ENCODE data around the gene CNST. TPM values are rescaled to one million over a fixed set of nuclear protein-coding genes. Genes with fewer than 3 reads are reported as not detected.

CNST gene
- total and polyA plus RNA-seq, 2 of the 13 experiments (the other 11 are each of a cell fraction or from before 2014, with no cell fraction given): 6.3 to 12.4 TPM

- ChIA-PET POLR2A (interaction anchor here (2.3 kb wide), 1 partner anchor 16 kb away, joined by 5 read pairs; no protein-coding TSS in a partner anchor), CTCF (ENCODE audit: low intra/inter-chr PET ratio, low total read pairs) (no interaction called here)
- ATAC-seq (peak; percentile 64), DNase-seq (ENCODE audit: low spot score) (no peak), FAIRE-seq (no peak)
- in situ Hi-C loops (cut with HindIII; ENCODE audit: extremely low pct_ligation_motif_present, low pct_unique_long_range_greater_than_20kb): no loop called here
- TF ChIP-seq, protein P1, sequence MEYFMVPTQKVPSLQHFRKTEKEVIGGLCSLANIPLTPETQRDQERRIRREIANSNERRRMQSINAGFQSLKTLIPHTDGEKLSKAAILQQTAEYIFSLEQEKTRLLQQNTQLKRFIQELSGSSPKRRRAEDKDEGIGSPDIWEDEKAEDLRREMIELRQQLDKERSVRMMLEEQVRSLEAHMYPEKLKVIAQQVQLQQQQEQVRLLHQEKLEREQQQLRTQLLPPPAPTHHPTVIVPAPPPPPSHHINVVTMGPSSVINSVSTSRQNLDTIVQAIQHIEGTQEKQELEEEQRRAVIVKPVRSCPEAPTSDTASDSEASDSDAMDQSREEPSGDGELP (IDR thresholded peaks at IDR 0.05; ENCODE audit: borderline replicate concordance, low read depth): peak; percentile 17; the same call in 1 of the 2 replicates
- TF ChIP-seq ELF3 (CRISPR knock-in tag; IDR thresholded peaks at IDR 0.05) (peak; percentile 35; the same call in 1 of the 2 replicates), BHLHE40 (IDR thresholded peaks at IDR 0.05; ENCODE audit: low read length) (0 out of 2 replicates have a peak, but pooled peaks have one; percentile 10), ZNF225 (CRISPR knock-in tag; IDR thresholded peaks at IDR 0.05) (peak; percentile 15; the same call in 1 of the 2 replicates), ZFX (CRISPR knock-in tag; IDR thresholded peaks at IDR 0.05; ENCODE audit: low read depth) (peak; percentile 33; the same call in 1 of the 2 replicates), HNRNPLL (IDR thresholded peaks at IDR 0.05; ENCODE audit: low read depth, low read length, poor library complexity, severe bottlenecking) (no peak), KDM5A (IDR thresholded peaks at IDR 0.05; ENCODE audit: borderline replicate concordance, low read length) (no peak), ZNF687 (CRISPR knock-in tag; IDR thresholded peaks at IDR 0.05) (peak; percentile 52), TAF1 (CRISPR knock-in tag; IDR thresholded peaks at IDR 0.05) (no peak)
- TF ChIP-seq, protein P2, sequence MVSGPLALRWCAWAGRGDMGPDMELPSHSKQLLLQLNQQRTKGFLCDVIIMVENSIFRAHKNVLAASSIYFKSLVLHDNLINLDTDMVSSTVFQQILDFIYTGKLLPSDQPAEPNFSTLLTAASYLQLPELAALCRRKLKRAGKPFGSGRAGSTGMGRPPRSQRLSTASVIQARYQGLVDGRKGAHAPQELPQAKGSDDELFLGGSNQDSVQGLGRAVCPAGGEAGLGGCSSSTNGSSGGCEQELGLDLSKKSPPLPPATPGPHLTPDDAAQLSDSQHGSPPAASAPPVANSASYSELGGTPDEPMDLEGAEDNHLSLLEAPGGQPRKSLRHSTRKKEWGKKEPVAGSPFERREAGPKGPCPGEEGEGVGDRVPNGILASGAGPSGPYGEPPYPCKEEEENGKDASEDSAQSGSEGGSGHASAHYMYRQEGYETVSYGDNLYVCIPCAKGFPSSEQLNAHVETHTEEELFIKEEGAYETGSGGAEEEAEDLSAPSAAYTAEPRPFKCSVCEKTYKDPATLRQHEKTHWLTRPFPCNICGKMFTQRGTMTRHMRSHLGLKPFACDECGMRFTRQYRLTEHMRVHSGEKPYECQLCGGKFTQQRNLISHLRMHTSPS (CRISPR knock-in tag; IDR thresholded peaks at IDR 0.05; ENCODE audit: low read depth): peak; percentile 19; the same call in 1 of the 2 replicates
- TF ChIP-seq, protein P3, sequence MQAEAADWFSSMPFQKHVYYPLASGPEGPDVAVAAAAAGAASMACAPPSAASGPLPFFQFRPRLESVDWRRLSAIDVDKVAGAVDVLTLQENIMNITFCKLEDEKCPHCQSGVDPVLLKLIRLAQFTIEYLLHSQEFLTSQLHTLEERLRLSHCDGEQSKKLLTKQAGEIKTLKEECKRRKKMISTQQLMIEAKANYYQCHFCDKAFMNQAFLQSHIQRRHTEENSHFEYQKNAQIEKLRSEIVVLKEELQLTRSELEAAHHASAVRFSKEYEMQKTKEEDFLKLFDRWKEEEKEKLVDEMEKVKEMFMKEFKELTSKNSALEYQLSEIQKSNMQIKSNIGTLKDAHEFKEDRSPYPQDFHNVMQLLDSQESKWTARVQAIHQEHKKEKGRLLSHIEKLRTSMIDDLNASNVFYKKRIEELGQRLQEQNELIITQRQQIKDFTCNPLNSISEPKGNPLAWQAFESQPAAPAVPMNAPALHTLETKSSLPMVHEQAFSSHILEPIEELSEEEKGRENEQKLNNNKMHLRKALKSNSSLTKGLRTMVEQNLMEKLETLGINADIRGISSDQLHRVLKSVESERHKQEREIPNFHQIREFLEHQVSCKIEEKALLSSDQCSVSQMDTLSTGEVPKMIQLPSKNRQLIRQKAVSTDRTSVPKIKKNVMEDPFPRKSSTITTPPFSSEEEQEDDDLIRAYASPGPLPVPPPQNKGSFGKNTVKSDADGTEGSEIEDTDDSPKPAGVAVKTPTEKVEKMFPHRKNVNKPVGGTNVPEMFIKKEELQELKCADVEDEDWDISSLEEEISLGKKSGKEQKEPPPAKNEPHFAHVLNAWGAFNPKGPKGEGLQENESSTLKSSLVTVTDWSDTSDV (CRISPR knock-in tag; IDR thresholded peaks at IDR 0.05): 0 out of 2 replicates have a peak, but pooled peaks have one; percentile 32
- H3K36me3 ChIP-seq (replicated peaks in 1 of 2; ENCODE audit: control insufficient read depth in 1 of 2, insufficient read depth in 2 of 2, low read length in 2 of 2): no peaks in the 10 kb centered on the region
- H3K9ac ChIP-seq (ENCODE audit: insufficient read depth, low read depth, low read length): no peak overlapping the region; the same call in none of the 2 replicates
- no peaks in the 10 kb centered on the region for H4K20me1 ChIP-seq (ENCODE audit: insufficient read depth, low read length)
- peak overlapping the region in 2 of 3 experiments; percentile 29 to 57; a peak in 4 of 6 replicates for H3K4me3 ChIP-seq (replicated peaks in 1 of 3; ENCODE audit: insufficient read depth in 1 of 3, low read depth in 2 of 3, low read length in 3 of 3)
- no peaks in the 10 kb centered on the region for H3K79me2 ChIP-seq (ENCODE audit: insufficient read depth, low read length)
- peaks cover 30% of the 10 kb centered on the region for H3K4me1 ChIP-seq (ENCODE audit: insufficient read depth, low read length)
- no peak overlapping the region for H2AFZ ChIP-seq (ENCODE audit: low read length)
- WGBS (ENCODE audit: low lambda C conversion rate): 10% methylated on average over 4 of the region's 5 CpGs
- intact Hi-C loops (cut with micrococcal nuclease; ENCODE audit: unreplicated experiment): no loop called here
- no peak overlapping the region for H3K27ac ChIP-seq (ENCODE audit: extremely low read length, insufficient read depth, low read length)
- peaks cover 14% of the 10 kb centered on the region for H3K9me3 ChIP-seq (ENCODE audit: low read length)
- H3K4me2 ChIP-seq (ENCODE audit: low read depth, low read length): peak overlapping the region; percentile 63
- no TSS peak for BruUV-seq (replicated peaks)
- H3K27me3 ChIP-seq (ENCODE audit: control insufficient read depth in 1 of 2, insufficient read depth in 2 of 2, low read length in 2 of 2): peaks cover 0 to 3% of the 10 kb centered on the region in 2 experiments; a peak in 1 of 5 replicates
Observed at GRCh38 chr1:246527402-246528088, 38.7 kb upstream of the CNST start.

Data from HepG2 (cell line).